Activated effector memory CD4-positive, alpha-beta T cell treated with Interleukin-2 at 50 U/mL for 16 hours (primary cell): ENCODE measurements around the gene PSMB2.

Source experiments
- DNase-seq: peaks from one replicate; pipeline ENCODE4 v3.0.0-alpha.2; 2020

Gene PSMB2

DNA sequence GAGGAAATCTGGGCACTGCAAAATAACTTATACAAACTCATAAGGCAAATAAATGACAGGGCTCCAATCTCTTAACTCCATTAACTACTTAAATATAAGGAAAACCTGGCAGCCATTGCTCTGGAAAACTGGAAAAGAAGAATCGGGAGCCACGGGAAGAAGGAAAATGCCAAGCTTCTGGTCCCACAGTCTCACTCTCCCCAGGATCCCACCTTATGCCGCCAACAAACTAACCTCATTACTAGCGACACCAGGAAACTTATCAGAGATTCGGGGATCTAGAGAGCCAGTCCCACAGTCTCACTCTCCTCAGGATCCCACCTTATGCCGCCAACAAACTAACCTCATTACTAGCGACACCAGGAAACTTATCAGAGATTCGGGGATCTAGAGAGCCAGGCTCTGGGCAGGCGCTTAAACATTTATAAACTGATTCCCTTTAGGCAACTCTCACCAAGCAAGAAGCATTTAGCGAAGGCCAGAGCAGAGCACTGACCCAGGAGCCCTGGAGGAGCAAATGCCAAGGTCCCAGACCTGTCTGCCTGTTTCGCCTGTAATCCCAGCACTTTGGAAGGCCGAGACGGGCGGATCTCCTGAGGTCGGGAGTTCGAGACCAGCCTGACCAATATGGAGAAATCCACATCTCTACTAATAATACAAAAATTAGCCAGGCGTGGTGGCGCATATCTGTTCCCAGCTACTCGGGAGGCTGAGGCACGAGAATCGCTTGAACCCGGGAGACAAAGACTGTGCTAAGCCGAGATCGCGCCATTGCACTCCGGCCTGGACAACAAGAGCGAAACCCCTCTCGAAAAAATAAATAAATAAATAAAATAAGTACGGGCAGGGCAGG is 720 bp downstream of the PSMB2 start:
- no peak for DNase-seq

DNA sequence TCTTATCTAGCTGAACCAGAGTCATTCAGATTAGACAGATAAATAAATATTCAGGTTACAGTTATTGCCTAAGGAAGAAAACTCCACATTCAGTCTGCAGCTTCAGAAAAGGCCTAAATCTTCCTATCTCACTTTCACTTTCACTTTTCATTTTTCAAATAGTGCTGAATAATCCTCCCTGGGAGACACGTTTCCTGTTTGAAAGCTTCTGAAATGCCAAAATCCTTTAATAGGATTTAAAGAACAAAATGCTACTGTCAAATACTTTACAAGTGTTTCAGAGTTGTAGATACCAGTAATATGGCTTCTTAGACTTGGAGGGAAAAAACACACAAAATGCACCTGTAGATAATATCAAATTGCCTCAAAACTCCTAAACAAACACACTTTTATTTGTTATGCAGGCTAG is 3.9 kb downstream of the PSMB2 start:
- DNase-seq: no peak

DNA sequence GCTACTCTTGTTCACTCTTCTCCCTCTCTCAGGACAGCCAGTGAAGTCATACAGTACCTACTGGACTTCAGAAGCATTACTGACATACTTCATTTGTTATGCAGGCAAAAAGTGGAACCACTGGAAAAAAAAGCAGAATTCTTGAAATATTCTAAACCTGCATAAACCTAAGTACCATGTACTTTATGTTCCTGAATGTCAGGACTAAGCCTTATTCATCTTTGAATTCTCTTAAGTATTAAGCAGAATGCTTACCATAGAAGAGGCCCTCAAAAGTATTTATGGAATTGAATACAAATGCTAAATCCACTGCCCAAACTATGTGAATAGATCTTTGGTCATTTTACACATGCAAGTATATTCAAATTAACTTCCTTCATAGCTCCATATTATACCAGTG is 7.8 kb downstream of the PSMB2 start:
- no peak for DNase-seq

DNA sequence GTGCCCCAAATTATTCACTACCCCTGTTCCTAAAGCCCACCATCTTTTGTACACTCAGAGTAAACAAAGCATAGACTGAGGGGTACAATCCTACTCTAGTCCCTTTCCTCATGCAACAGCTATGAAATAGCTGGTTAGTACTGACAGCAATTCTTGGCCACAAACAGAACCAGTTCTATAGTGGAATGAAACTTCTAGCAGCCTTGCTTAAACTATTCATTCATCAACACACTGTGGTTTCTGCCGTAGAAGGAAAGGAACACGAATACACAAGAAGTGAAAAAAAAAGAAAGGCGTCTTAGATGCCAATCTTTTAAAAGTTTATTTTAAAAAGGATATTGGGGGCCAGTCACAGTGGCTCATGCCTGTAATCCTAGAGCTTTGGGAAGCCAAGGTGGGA is 9.9 kb downstream of the PSMB2 start:
- DNase-seq: no peak

DNA sequence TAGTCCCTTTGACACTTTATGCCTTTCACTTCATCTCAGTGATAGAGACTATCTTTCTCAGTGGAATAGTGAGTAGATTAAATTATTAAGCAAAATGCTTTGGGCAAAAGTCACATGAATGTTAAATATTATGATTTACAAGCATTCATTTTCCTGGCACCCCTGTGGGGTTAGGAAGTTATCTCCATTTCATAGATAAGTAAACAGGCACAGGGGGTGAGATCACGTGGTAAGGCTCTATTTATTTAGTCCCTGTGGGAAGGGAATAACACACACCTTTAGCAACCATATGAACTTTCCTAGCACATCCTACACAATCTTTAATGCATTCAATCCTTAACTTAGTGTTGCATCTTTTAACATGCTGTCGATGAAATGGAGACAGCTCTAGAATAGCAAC is 12.3 kb downstream of the PSMB2 start:
- no peak for DNase-seq

DNA sequence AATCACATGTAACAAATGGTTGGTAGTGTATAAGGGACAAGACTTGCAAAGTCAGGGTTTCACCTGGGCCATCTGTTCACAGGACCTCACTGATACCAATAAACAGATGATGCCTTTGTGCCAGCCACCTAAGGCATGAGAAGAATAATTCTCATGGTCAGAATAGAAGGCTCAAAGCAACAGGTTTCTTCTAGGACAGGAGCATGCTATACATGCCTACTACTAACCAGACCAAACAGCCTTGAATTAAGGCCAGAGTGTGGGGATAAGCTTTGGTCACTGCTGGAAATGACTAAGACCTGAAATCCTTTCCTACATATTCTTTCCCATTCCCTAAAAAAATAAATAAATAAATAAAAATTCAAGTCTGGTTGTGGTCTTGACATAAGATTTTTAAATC is 17.5 kb downstream of the PSMB2 start:
- DNase-seq: no peak

DNA sequence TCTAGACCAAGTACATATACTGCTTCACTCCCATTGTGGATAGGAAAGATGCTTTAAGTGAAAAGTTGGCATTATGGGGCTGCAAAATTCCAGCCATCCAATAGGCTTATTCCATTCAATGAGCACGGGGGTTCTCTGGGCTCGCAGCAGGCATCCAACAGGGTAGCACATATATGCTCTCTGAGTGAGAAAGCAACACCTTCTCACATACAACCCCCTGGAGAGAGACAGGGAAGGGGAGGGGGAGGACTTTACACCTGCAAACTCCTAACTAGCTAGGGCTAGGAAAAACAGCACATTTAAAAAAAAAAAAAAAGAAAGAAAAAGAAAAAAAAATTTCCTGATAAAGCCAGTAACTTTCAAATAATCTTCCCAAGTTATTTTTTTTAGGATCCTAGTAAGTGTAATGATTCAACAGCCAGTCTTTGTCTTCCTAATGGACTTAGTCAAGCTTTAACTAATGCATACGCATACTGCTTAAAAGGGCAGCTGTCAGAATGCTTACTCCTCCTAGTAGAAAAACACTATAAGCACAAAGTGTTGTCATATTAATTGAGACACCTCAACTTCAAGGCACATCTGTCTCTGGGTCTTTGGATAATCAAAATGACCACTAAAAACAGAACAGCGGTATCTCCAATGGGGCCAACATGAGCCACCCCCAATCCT is 18.7 kb downstream of the PSMB2 start:
- DNase-seq: no peak

DNA sequence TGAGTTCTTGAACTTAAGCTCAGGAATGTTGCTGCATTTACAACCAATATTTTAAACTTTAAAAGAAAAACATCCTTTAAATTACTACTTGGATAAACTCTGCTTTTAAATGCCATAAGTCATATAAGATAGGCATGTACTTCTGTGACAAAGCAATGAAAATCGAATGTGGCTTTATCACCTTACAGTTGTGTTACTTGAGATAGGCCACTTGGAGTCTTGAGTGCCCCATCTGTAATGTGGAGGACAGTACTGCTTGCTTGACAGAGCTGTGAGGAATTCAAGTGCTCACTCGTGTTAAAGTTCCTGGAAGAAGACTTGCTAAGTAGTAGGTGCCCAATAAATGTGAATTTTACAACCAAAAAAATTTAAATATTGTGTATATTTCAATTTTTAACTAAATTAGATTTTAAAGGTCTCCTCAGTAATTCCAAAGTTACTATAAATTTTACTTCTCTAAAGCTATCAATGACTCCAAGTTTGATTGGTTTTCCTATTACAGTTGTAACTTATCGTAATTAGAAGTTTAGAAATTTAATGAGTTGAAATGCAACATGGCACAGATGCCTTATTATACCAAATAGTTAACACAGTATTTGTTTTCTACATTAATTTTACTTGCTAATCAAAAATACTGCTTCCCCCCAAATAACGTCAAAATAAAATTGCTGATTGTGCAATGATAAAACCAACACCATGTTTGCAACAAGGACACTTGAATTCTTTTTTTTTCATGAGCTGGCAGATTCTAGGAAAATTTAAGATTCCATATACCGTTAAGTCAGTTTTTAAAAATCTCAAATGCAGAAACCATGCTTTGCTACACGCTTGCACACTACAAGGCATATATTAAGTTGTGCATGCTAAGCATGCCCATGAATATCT is 21.8 kb downstream of the PSMB2 start:
- DNase-seq: no peak

DNA sequence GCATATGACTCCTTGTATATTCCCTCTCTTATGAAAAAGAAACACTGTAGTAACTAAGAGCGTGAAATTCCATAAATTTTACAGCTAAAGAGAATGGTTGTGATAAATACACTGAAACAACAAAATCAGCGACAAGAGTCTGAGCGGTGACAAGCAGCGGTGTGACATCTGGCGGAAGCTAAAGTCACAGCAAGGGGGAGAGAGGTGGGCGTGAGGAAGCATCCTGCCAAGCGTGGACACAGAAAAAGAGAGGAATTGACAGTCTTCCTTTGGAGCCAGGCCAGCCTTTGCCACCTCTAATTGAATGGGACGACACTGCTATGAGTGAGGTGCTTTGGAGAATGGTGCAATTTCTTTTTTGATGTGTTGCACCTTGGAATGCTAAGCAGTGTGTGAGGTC is 25.9 kb downstream of the PSMB2 start:
- no peak for DNase-seq

DNA sequence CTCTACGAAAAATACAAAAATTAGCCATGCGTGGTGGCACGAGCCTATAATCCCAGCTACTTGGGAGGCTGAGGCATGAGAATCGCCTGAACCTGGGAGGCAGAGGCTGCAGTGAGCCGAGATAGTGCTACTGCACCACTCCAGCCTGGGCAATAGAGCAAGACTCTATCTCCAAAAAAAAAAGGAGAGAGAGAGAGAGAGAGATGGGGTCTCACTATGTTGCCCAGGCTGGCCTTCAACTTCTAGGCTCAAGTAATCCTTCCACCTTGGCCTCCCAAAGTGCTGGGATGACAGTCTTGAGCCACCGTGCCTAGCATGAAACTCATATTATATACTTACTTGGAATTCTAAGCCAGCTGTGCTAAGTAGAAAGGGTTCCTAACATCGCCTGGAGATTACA is 29.7 kb downstream of the PSMB2 start:
- DNase-seq: no peak

DNA sequence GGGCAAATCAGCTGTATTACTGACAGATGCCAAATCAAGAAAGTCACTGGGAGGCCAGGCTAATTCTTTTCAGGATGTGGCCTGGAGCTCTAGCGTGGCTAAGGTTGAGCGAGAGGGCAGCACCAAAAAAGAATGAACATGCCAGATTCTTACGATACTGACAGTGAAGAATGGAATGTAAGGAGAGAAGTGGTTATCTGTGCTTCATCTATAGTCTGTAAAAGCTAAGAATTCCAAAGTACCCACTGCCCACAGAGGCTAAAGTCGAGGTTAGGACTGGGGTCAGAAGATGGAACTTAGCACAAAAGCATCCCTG is 35.5 kb downstream of the PSMB2 start:
- DNase-seq: no peak

DNA sequence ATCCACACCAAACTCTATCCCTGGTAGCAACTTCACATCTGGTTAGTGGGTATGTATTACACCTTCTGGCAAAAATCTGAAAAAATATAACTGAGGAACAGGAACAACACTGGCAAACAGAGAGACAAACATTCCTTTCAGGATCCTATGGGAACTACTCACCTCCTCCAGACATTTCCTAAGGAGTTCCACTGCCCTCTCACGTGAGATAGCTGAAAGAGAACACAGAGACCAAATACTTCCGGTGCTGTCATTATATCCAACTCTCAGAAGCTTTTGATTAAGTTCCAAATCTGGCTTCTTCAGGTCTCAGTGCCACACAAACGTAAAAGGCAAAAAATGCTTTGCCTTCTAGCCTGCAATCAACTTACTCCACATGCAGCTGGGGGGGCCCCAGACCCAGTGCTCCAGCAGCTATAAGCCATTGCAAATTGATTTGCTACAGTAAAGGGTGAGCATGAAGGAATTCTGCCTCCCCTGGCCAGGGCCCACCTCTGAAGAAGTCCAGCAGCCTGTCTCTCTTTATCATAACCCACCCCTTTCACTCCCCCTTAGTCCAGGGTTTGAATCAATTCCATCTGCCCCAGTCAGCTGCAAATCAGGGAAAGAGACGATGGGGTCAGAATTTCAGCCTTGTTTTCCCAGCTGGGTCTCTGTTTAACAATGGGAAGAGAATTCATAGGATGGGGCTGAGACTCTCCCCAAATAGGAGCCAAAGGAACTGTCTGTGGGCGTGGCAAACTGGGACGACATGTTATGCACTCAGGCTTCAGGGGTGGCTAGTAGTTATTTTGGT is 36.1 kb downstream of the PSMB2 start:
- no peak for DNase-seq

DNA sequence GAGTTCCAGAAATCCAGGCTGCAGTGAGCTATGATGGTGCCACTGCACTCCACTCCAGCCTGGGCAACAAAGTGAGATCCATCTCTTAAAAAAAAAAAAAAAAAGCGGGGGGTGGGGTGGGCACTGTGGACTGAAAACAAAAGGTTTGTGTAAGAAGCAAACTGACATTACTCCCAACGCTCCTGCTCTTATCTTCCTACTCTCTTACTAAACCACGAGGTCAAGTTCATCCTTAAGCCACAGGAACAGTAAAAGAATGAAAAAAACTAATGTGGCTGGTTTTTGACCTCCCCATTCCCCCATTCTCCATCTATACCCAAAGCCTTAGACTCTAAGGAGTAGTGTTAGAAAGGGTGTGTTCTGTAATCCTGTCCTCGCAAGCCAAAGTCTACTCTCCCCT is 37.4 kb downstream of the PSMB2 start:
- no peak for DNase-seq

DNA sequence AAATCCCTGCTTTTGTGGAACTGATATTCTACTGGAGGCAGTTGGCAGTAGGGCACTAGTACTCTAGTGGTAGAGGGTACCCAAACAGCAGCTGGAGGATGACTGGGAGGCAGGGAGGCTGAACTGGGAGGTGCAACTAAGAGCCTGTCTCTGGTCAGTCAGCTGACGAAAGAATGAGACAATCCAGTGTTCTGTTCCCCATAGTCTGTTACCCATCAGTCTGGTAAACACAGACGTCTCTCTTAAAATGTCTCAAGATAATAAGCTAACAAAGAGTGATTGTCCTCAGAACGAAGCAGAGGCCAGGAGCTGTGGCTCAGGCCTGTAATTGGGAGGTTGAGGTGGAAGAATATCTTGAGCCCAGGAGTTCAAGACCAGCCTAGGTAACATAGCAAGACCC is 37.9 kb downstream of the PSMB2 start:
- DNase-seq: no peak

DNA sequence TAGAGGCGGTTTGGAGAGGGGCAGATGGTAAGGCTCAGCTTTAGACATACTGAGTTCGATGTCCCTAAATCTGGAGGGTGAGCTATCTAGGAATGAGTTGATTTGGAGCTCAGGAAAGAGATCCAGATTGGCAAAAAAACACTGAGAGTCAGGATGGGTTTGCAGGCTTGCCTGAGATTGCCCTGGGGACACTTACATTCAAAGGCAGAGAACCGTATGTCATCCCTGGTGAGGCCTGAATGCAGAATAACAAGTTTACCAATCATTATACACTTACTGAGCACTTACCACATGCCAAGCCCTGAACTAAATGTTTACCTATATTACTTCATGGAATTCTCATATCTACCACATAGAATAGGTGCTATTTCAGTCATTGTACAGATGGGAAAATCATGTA is 40.7 kb downstream of the PSMB2 start:
- DNase-seq: no peak

DNA sequence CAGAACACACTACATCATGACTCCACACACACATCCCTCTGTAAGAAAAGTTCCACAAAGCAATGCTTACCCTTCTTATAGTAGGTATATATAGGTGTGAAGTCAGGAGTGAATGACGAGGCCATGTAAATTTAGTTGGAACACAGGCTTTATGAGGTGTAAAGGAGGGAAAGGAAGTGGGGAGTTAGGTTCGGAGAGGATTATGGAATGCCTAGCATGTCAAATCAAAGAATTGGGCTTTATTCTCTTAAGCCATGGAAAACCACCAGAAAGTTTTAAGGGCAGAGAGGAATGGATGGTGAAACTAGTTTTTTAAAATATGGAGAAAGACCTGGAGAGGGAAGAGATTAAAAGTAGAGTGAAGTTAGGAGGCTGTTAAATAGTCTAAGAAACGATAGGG is 41.9 kb downstream of the PSMB2 start:
- no peak for DNase-seq

DNA sequence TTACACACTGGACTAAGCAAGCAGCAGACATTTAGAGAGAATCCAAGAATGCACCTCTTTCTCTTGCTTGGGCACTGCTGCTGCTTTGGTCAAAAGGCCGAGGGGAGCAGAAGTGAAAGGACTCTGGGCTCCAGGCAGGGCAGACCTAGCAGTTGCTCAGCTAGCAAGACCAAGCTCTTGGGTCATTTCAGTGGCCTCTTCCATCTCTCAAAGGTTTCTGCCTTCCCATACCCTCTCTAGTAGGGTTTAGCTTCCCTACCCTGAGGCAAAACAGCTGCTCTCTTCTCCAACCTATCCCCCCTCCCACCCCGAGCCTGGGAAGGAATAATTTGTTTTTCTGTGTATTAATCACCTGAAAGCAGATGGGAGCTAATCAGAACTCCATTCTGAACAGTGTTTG is 42.4 kb downstream of the PSMB2 start:
- DNase-seq: no peak

DNA sequence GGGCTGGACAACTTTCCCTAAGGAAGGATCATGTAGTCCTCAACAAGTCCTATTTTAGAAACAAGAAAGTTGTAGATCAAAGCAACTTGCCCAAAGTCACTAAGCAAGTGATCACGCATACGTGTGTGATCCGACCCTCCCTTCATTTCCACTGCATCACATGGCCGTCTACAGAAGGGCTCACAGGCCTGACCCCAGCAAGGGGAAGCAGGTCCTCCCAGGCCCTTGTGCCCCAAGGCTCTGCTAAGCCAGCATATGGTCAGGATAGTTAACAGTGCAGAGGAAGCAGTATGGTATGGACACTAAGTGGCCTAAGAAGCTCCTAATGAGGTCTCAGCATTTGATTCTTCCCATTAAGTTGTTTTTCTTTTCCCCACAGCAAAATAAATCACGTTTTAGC is 43.5 kb downstream of the PSMB2 start:
- DNase-seq: no peak

DNA sequence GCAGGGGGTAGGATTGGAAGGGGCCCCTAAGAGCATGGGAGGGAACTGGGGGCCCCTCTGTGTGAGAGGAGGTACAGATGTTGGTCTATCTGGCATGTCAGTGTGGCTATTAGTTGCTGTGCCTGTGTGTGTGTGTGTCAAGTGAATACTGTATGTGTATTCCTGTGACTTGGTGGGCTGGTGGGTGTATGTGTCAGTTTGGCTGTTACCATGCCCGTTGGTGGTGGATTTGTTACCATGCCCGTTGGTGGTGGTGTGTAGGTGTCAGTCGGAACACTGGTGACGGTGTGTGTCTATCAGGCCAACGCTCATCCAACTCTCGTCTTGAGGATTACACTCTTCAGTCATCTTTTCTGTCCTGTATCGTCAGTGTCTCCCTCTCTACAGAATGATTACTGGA is 45.6 kb downstream of the PSMB2 start:
- DNase-seq: no peak

DNA sequence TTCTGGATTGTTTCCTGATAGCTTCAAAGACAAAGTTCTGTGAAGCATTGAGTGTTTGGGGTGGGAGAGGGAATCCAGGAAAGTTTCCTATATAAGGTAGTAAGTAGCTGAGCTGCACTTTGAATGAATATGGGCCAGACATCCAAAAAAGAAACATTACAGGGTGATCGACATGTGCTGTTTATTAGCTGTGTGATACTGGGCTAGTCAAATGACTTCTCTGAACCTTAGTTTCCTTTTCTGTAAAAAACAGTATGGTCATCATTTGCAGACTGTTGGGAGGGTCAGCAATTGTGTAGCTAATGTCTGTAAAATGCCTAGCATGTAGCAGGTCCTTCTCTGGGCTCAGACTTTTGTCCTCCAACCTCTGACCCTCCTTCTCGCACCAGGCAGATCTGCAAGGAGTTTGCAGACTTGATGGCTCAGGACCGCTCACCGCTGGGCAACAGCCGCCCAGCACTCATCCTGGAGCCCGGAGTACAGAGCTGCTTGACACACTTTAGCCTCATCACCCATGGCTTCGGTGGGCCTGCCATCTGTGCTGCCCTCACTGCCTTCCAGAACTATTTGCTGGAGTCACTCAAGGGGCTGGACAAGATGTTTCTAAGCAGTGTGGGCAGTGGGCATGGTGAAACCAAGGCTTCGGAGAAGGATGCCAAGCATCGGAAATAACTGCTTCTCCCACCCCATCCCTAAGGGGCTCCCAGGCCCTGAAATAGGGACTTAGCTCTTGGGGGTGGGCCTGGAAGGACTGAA is 47.1 kb downstream of the PSMB2 start:
- DNase-seq: no peak

DNA sequence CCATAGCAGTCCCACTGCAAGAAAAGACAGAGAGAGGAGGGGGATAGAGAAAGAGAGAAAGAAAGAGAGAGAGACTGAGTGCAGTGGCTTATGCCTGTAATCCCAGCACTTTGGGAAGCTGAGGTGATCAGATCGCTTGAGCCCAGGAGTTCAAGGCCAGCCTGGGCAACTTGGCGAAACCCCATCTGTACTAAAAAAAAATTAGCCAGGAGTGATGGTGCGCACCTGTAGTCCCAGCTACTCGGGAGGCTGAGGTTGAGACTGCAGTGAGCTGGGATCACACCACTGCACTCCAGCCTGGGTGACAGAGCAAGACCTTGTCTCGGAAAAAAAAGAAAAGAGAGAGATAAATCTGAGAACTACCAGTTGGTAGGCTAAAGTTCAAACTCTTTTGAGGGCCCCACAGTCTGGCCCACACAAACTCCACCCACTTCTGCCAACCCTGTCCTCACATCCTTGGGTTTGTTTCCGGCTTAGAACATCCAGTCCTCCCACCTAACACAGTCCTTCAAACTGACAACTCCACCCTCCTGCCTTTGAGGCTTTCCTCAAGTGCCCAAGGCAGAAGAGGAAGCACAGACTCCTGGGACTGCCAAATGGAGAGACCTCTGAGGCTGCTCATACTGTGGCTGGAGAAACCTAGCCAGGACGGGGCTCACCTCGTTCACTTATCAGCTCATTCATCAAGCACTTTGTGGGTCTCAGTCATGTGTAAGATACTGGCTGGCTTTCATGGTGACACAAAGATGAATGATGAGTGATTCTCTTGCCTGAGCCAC is 48.1 kb downstream of the PSMB2 start:
- DNase-seq: no peak
